H9 (cell line): ENCODE data around the gene RACGAP1. TPM values are rescaled to one million over a fixed set of nuclear protein-coding genes. Genes with fewer than 3 reads are reported as not detected.
A peak's percentile ranks its signal among the peaks of the same experiment; 100 is the strongest.

ENCODE experiments used
- DNase-seq: peaks from one replicate; pipeline ENCODE4 v3.0.0-alpha.2; 2017
- H2AFZ ChIP-seq: one replicate; pipeline ENCODE4 v1.6.1; 2013; ENCODE audit warnings: mild to moderate bottlenecking, low read length, control low read depth, moderate library complexity
- H2AK5ac ChIP-seq: 2 replicates; pipeline ENCODE4 v1.6.1; 2013; ENCODE audit warnings: low read length, control low read depth, mixed read lengths; ENCODE audit not compliant: insufficient read length
- H2BK120ac ChIP-seq: one replicate; pipeline ENCODE4 v1.6.1; 2013; ENCODE audit warnings: low read depth, mild to moderate bottlenecking, low read length, control low read depth, inconsistent platforms; ENCODE audit not compliant: poor library complexity, severe bottlenecking
- H2BK12ac ChIP-seq: 2 replicates; pipeline ENCODE4 v1.6.1; 2013; ENCODE audit warnings: low read length, control low read depth, mixed read lengths, low read depth; ENCODE audit not compliant: insufficient read length
- H2BK15ac ChIP-seq: 2 replicates; pipeline ENCODE4 v1.6.1; 2013; ENCODE audit warnings: low read depth, low read length, control low read depth
- H2BK20ac ChIP-seq: one replicate; pipeline ENCODE4 v1.6.1; 2013; ENCODE audit warnings: low read depth, mild to moderate bottlenecking, low read length, control low read depth, inconsistent platforms; ENCODE audit not compliant: poor library complexity, severe bottlenecking
- H2BK5ac ChIP-seq: 2 replicates; pipeline ENCODE4 v1.6.1; 2013; ENCODE audit warnings: low read length, control low read depth, mixed read lengths; ENCODE audit not compliant: insufficient read length
- H3K14ac ChIP-seq: 2 replicates; pipeline ENCODE4 v1.6.1; 2013; ENCODE audit warnings: low read length, control low read depth; ENCODE audit not compliant: insufficient read depth
- H3K18ac ChIP-seq: 2 replicates; pipeline ENCODE4 v1.6.1; 2013; ENCODE audit warnings: low read depth, mild to moderate bottlenecking, mixed read lengths, low read length, control low read depth; ENCODE audit not compliant: insufficient read length
- H3K23ac ChIP-seq: 2 replicates; pipeline ENCODE4 v1.6.1; 2013; ENCODE audit warnings: low read length, control low read depth, mixed read lengths, low read depth; ENCODE audit not compliant: insufficient read length
- H3K23me2 ChIP-seq: 2 replicates; pipeline ENCODE4 v1.6.1; 2013; ENCODE audit warnings: low read depth, mild to moderate bottlenecking, mixed read lengths, low read length, control low read depth; ENCODE audit not compliant: insufficient read length, poor library complexity, severe bottlenecking
- H3K27ac ChIP-seq: 2 replicates; pipeline ENCODE4 v1.5.1; 2013; ENCODE audit warnings: low read length, control low read depth, mixed read lengths, low read depth; ENCODE audit not compliant: insufficient read length
- H3K27me3 ChIP-seq: 2 replicates; pipeline ENCODE4 v1.6.1; 2013; ENCODE audit warnings: low read length, control low read depth, inconsistent platforms; ENCODE audit not compliant: insufficient read depth
- H3K4ac ChIP-seq: 2 replicates; pipeline ENCODE4 v1.6.1; 2013; ENCODE audit warnings: low read depth, mild to moderate bottlenecking, control low read depth, inconsistent platforms, low read length, moderate library complexity
- H3K4me1 ChIP-seq: 2 replicates; pipeline ENCODE4 v1.6.1; 2013; ENCODE audit warnings: low read length, control low read depth, inconsistent platforms; ENCODE audit not compliant: insufficient read depth
- H3K4me2 ChIP-seq: 2 replicates; pipeline ENCODE4 v1.6.1; 2013; ENCODE audit warnings: low read length, control low read depth, mixed read lengths; ENCODE audit not compliant: insufficient read length, insufficient read depth
- H3K56ac ChIP-seq: 2 replicates; pipeline ENCODE4 v1.6.1; 2013; ENCODE audit warnings: low read depth, mild to moderate bottlenecking, mixed read lengths, low read length, control low read depth; ENCODE audit not compliant: insufficient read length
- H3K79me1 ChIP-seq: 2 replicates; pipeline ENCODE4 v1.6.1; 2013; ENCODE audit warnings: low read depth, mild to moderate bottlenecking, moderate library complexity, low read length, control low read depth, inconsistent platforms; ENCODE audit not compliant: insufficient read depth, poor library complexity, severe bottlenecking
- H3K79me2 ChIP-seq: 2 replicates; pipeline ENCODE4 v1.6.1; 2013; ENCODE audit warnings: low read length, control low read depth, inconsistent platforms; ENCODE audit not compliant: insufficient read depth
- H3K9ac ChIP-seq: 2 replicates; pipeline ENCODE4 v1.6.1; 2013; ENCODE audit warnings: low read length, control low read depth, mixed read lengths; ENCODE audit not compliant: insufficient read length; ENCODE audit errors: extremely low read depth
- H3K9me3 ChIP-seq: one replicate; pipeline ENCODE4 v1.6.1; 2013; ENCODE audit warnings: low read depth, low read length, inconsistent platforms; ENCODE audit not compliant: control insufficient read depth
- H3T11ph ChIP-seq: one replicate; pipeline ENCODE4 v1.6.1; 2013; ENCODE audit warnings: mild to moderate bottlenecking, low read length, control low read depth, inconsistent platforms
- H4K20me1 ChIP-seq: one replicate; pipeline ENCODE4 v1.6.1; 2013; ENCODE audit not compliant: control insufficient read depth, insufficient read length, insufficient read depth
- H4K5ac ChIP-seq: 2 replicates; pipeline ENCODE4 v1.6.1; 2013; ENCODE audit warnings: low read depth, mild to moderate bottlenecking, mixed read lengths, low read length, control low read depth; ENCODE audit not compliant: insufficient read length
- H4K8ac ChIP-seq: replicated peaks from 2 replicates; pipeline ENCODE4 v1.6.1; 2013; ENCODE audit warnings: low read length, control low read depth, mixed read lengths, low read depth; ENCODE audit not compliant: insufficient read length
- H4K91ac ChIP-seq: 2 replicates; pipeline ENCODE4 v1.6.1; 2013; ENCODE audit warnings: low read depth, mild to moderate bottlenecking, moderate library complexity, mixed read lengths, low read length, control low read depth; ENCODE audit not compliant: insufficient read length
- H3K27ac Mint-ChIP-seq, 3 experiments: 2 replicates in 2 of 3; 3 replicates in 1 of 3; pipeline ENCODE4 v1.8.0; 2020 to 2021; ENCODE audit warnings: mixed read lengths in 3 of 3, mild to moderate bottlenecking in 1 of 3, moderate library complexity in 1 of 3
- H3K27me3 Mint-ChIP-seq: 2 replicates; pipeline ENCODE4 v1.8.0; 2021; ENCODE audit warnings: low read depth, mild to moderate bottlenecking, moderate library complexity, mixed read lengths
- H3K36me3 Mint-ChIP-seq, 3 experiments: 2 replicates in 2 of 3; 3 replicates in 1 of 3; pipeline ENCODE4 v1.8.0; 2020 to 2021; ENCODE audit warnings: low read depth in 3 of 3, mixed read lengths in 3 of 3; ENCODE audit not compliant: insufficient read depth in 1 of 3
- H3K4me1 Mint-ChIP-seq, 2 experiments: 2 replicates each; pipeline ENCODE4 v1.8.0; 2020; ENCODE audit warnings: mixed read lengths in 2 of 2
- H3K4me3 Mint-ChIP-seq, 2 experiments: 2 replicates in 1 of 2; 3 replicates in 1 of 2; pipeline ENCODE4 v1.8.0; 2020 to 2021; ENCODE audit warnings: mild to moderate bottlenecking in 2 of 2, mixed read lengths in 2 of 2, moderate library complexity in 1 of 2
- H3K9me3 Mint-ChIP-seq, 2 experiments: 2 replicates in 1 of 2; 3 replicates in 1 of 2; pipeline ENCODE4 v1.8.0; 2020; ENCODE audit warnings: mild to moderate bottlenecking in 2 of 2, mixed read lengths in 2 of 2, moderate library complexity in 1 of 2
- WGBS: extraction: QIAGEN DNeasy Blood & Tissue Kit; methylation state at CpG from one replicate; pipeline ENCODE4 v1.1.7; 2013; ENCODE audit warnings: missing lambda C conversion rate, low lambda C conversion rate, mixed read lengths; ENCODE audit not compliant: insufficient read length; ENCODE audit errors: extremely low coverage; 5-methylcytosine and 5-hydroxymethylcytosine counted together
- total RNA-seq: library from RNA; stranded (reverse); gene quantifications from 2 replicates; pipeline ENCODE4 v1.2.1, GENCODE V29; 2021
- TF ChIP-seq, protein P1 (sequence below): fragments of 200-600 bp; sonication (generic); conservative IDR thresholded peaks from 3 replicates; pipeline ENCODE4 v1.8.0; 2021; ENCODE audit warnings: antibody characterized with exemption, mild to moderate bottlenecking

RACGAP1 gene
- total RNA-seq, 1 experiment from 2014 or later = 64.8 TPM

DNA sequence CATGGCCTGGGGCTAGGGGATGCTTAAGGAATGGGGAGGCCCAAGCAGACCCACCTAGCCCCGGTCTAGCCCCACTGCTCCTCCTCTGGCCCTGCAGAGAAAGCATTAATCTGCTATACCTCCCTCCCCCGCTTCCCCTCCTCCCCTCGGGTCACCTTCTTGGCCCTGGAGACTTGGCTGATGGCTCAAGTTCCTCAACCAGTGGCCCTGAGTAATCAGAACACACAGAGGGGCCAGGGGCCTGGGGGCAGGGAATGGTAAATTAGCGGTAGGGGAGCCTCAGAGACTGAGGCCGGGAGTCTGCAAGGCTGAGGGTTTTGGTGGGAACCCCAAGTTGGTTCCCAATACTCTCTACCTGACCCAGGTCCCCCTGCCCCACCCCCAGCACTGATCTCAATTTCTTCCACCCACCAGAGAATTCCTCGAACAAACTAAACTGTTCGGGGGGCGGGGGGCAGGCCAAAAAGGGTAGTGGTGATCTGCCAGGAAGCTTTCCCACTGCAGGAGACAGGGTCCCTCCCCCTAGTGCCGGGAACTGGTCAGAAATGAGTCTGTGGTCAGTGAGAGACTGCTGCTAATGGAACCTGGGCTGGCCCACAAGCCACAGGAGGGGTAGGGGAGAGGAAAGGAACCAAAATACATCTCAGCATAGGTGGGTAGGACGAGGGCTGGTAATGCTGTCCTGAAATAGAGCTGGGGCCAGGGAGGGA lies 47.1 kb upstream of the RACGAP1 start:
- Histone ChIP-seq H4K20me1 (no peaks in the 10 kb centered on the region), H3K23ac (no peak overlapping the region), H3K9ac (no peak overlapping the region), H2AFZ (no peak overlapping the region), H3K27ac (no peak overlapping the region), H3K4me1 (no peaks in the 10 kb centered on the region), H2BK120ac (no peak overlapping the region), H2BK20ac (no peak overlapping the region), H3K9me3 (no peaks in the 10 kb centered on the region), H2BK12ac (no peak overlapping the region), H4K91ac (no peak overlapping the region), H3K18ac (no peak overlapping the region), H3K23me2 (no peaks in the 10 kb centered on the region), H3K4ac (no peak overlapping the region), H4K8ac (no peak overlapping the region), H3T11ph (no peak overlapping the region), H3K14ac (peak overlapping the region; percentile 24; the same call in 1 of the 2 replicates), H2BK15ac (no peak overlapping the region), H2BK5ac (no peak overlapping the region), H3K27me3 (no peaks in the 10 kb centered on the region), H4K5ac (no peak overlapping the region), H2AK5ac (no peak overlapping the region), H3K79me1 (no peaks in the 10 kb centered on the region), H3K56ac (no peak overlapping the region), H3K79me2 (no peaks in the 10 kb centered on the region), H3K4me2 (no peak overlapping the region)
- peaks cover 26 to 36% of the 10 kb centered on the region in 2 experiments for H3K4me1 Mint-ChIP-seq
- H3K27ac Mint-ChIP-seq = no peak overlapping the region
- TF ChIP-seq, protein P1, sequence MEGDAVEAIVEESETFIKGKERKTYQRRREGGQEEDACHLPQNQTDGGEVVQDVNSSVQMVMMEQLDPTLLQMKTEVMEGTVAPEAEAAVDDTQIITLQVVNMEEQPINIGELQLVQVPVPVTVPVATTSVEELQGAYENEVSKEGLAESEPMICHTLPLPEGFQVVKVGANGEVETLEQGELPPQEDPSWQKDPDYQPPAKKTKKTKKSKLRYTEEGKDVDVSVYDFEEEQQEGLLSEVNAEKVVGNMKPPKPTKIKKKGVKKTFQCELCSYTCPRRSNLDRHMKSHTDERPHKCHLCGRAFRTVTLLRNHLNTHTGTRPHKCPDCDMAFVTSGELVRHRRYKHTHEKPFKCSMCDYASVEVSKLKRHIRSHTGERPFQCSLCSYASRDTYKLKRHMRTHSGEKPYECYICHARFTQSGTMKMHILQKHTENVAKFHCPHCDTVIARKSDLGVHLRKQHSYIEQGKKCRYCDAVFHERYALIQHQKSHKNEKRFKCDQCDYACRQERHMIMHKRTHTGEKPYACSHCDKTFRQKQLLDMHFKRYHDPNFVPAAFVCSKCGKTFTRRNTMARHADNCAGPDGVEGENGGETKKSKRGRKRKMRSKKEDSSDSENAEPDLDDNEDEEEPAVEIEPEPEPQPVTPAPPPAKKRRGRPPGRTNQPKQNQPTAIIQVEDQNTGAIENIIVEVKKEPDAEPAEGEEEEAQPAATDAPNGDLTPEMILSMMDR = no peak
- WGBS = no CpG with 5 or more reads among the region's 10 CpGs
- H3K4me3 Mint-ChIP-seq = no peak overlapping the region
- no peaks in the 10 kb centered on the region for H3K9me3 Mint-ChIP-seq
- peaks cover 2% of the 10 kb centered on the region; the same call in 1 of the 2 replicates for H3K27me3 Mint-ChIP-seq
- no peak for DNase-seq
- no peaks in the 10 kb centered on the region; a peak in 1 of 7 replicates for H3K36me3 Mint-ChIP-seq
